Psoas muscle (tissue), 8 donors: Measurements from ENCODE around the gene PDGFD. TPM values are rescaled to one million over a fixed set of nuclear protein-coding genes. Genes with fewer than 3 reads are reported as not detected.
A peak's percentile ranks its signal among the peaks of the same experiment; 100 is the strongest.

ENCODE experiments used
- ATAC-seq, 4 donors: fragments of 200-7000 bp; cut with Tn5 transposase; one replicate each; pipeline ENCODE4 v1.9.1; 2020; ENCODE audit warnings: moderate library complexity in 3 of 4, mild to moderate bottlenecking in 2 of 4
- DNase-seq, 2 donors: peaks; one replicate each; pipeline ENCODE4 v3.0.0-alpha.2; 2020
- H3K27ac ChIP-seq: fragments of 200-600 bp; one replicate; pipeline ENCODE4 v1.8.0; 2022
- H3K27me3 ChIP-seq, 3 donors: fragments of 200-600 bp in 1 of 3; one replicate each; pipeline versions ENCODE4 v1.6.1 to v1.8.0; 2013 to 2022; ENCODE audit warnings: low read length in 2 of 3, mild to moderate bottlenecking in 2 of 3, moderate library complexity in 1 of 3; ENCODE audit not compliant: insufficient read depth in 3 of 3
- H3K36me3 ChIP-seq, 2 donors: fragments of 200-600 bp in 1 of 2; one replicate each; pipeline versions ENCODE4 v1.6.1 to v1.8.0; 2013 to 2022; ENCODE audit warnings: low read depth in 1 of 2, mild to moderate bottlenecking in 1 of 2, moderate library complexity in 1 of 2; ENCODE audit not compliant: insufficient read depth in 1 of 2
- H3K4me1 ChIP-seq: fragments of 200-600 bp; one replicate; pipeline ENCODE4 v1.8.0; 2022
- H3K4me3 ChIP-seq: fragments of 200-600 bp; one replicate; pipeline ENCODE4 v1.8.0; 2022; ENCODE audit warnings: mild to moderate bottlenecking
- H3K9me3 ChIP-seq: fragments of 200-600 bp; one replicate; pipeline ENCODE4 v1.8.0; 2022
- WGBS, 3 donors: extraction: QIAGEN DNeasy Blood & Tissue Kit; methylation state at CpG; one replicate each; pipeline versions ENCODE4 v1.1.6 to v1.1.7; 2013; 5-methylcytosine and 5-hydroxymethylcytosine counted together
- intact Hi-C, 2 donors: fragments of 100-400 bp; cut with DNase I; formaldehyde crosslinking; loops; one replicate each; pipeline versions ENCODE4 v1.11.0 to v1.14.2; 2022
- polyA plus RNA-seq, 3 donors: library from polyadenylated mRNA; stranded (reverse); fragments of 200-250 nt; gene quantifications; one replicate each; pipeline ENCODE4 v1.2.3, GENCODE V29; 2013
- total RNA-seq, 4 donors: library from RNA; stranded (reverse); fragmentation: NEBNext Ultra II Directional in 2 of 4; extraction: Animal tissue kit (Norgen Biotek cat#: 25700) in 2 of 4; gene quantifications; one replicate each; pipeline versions ENCODE4 v1.2.1 to v1.2.4, GENCODE V29; 2021 to 2023
- TF ChIP-seq, protein P1 (sequence below): fragments of 200-600 bp; IDR thresholded peaks from one replicate; pipeline ENCODE4 v1.8.0; 2022; ENCODE audit warnings: antibody characterized with exemption
- donor health status: healthy with polysubstance abuse.
- donor health status: DM: no; HTN: no; CAD: no; lungs with moderate emphysema.
- donor health status: Bipolar disorder and iron deficiency.
- donor health status: healthy.
- donor health status: DM: yes; HTN: yes; CAD: no.
- donor health status: DM: no; HTN: no; CAD: no.
- donor health status: DM: no; HTN: no; CAD: no.
- donor health status: DM: yes; HTN: yes; CAD: no.

PDGFD gene
- total and polyA plus RNA-seq, 7 donors: 0.53 to 5.6 (median 1.2) TPM

DNA sequence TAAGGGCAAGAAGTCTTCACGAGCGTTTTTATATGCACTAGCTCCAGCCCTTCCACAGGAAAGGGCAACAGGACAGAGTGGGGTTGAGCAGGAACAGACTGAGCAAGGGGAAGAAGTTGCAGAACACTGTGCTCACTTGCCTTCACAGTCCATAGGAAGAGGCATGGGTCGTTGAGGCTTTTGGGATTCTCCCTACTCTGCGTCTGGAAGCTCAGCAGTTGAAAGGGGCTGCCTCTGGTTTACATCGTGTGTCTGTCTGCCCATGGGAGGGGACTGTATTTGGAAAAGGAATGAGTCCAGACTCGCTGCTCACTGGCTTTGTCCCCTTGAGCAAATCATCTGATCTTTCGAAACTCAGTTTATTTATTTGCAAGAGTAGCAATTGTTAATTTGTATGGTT lies 1.1 kb upstream of the PDGFD start:
- Histone ChIP-seq H3K9me3 (no peaks in the 10 kb centered on the region), H3K27me3 (no peaks in the 10 kb centered on the region), H3K36me3 (no peaks in the 10 kb centered on the region), H3K4me3 (no peak overlapping the region), H3K4me1 (no peaks in the 10 kb centered on the region), H3K27ac (no peak overlapping the region)
- no peak for ATAC-seq
- TF ChIP-seq, protein P1, sequence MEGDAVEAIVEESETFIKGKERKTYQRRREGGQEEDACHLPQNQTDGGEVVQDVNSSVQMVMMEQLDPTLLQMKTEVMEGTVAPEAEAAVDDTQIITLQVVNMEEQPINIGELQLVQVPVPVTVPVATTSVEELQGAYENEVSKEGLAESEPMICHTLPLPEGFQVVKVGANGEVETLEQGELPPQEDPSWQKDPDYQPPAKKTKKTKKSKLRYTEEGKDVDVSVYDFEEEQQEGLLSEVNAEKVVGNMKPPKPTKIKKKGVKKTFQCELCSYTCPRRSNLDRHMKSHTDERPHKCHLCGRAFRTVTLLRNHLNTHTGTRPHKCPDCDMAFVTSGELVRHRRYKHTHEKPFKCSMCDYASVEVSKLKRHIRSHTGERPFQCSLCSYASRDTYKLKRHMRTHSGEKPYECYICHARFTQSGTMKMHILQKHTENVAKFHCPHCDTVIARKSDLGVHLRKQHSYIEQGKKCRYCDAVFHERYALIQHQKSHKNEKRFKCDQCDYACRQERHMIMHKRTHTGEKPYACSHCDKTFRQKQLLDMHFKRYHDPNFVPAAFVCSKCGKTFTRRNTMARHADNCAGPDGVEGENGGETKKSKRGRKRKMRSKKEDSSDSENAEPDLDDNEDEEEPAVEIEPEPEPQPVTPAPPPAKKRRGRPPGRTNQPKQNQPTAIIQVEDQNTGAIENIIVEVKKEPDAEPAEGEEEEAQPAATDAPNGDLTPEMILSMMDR: no peak
- no peak for DNase-seq
- intact Hi-C loops: no loop called here
- WGBS, 3 donors: 82 to 85% (median 85%) methylated on average over 7 of the region's 7 CpGs

DNA sequence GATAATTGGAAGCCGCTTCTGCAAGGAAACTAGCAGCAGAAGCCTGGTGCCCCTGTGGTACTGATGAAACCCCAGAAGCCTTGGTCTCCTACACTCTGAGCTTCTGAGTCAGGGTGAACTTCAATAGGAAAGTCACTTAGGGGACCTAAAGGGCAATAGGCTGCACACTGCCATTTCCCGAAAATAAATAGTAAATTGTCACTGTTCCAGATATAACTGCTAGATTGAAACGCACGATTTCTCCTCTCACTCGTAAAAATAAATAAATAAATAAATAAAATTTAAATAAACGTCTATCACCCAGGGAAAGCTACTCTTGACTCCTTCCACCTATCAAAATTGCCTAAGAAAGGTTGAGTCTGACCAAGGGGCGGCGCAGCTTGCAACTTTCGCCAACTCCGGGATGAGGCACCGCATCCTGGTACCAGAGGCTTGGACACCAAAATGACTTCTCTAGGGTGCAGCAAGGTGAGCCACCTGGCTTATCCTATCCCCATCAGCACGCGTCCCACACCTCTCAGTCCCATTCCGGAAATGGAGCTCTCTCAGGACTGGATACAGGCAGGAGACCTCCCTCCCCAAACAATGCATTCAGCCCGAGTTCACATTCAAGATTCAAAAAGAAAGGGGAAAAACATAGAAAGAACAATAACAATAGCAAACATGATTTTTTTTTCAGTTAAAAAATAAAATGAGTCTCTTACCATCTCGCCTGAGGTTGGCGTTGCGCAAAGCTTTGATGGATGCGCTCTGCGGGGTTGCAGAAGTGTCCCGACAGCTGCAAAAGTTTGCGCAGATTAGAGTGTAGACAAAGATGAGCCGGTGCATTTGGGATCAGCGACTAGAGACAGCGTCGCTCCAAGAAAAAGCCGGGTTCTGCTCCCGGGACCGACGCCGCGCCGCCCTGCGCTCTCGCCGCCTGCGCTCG lies 583 bp downstream of the PDGFD start:
- ATAC-seq (peak in 1 of 4 donors; percentile 19), DNase-seq (peak in 1 of 2 donors; percentile 23)
- TF ChIP-seq, protein P1: no peak
- Histone ChIP-seq H3K4me1 (no peaks in the 10 kb centered on the region), H3K36me3 (no peaks in the 10 kb centered on the region), H3K27ac (no peak overlapping the region), H3K27me3 (no peaks in the 10 kb centered on the region), H3K9me3 (no peaks in the 10 kb centered on the region), H3K4me3 (peak overlapping the region; percentile 67)
- WGBS, 3 donors: 7 to 10% (median 8%) methylated on average over 38 of the region's 38 CpGs
- intact Hi-C loops: no loop called here

DNA sequence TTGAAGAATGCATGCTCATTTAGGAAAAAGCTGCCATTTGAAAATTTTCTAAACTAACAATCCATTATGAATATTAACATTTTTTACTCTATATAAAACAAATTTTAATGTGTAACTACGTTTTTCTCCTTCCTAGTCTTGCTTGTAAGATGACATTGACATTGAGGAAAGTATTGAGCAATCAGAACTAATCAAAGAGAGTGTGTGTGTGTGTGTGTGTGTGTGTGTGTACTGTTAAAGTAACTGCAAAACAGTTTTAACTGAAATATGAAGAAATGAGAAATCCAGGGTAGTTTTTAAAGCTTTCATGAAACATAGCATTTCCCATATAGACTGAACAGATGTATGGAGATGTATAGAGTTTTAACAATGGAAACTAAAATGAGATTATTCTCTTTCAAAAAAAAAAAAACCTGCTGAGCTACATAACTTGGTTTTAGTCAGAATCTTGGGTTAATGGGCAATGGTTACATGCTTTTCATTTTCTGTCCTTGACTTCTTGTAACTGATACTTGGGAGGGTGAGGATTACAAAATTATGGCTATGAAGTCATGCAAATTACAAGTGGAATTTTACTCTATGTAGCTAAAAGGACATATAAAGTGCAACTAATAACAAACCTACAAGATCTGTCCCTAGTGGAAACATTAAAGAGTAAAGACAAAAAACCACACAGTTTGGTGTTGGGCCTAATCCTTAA lies 2.0 kb downstream of the PDGFD start:
- TF ChIP-seq, protein P1: no peak
- no peak for DNase-seq
- ATAC-seq: no peak
- no peaks in the 10 kb centered on the region for H3K36me3 ChIP-seq
- H3K27ac ChIP-seq: no peak overlapping the region
- H3K4me3 ChIP-seq: no peak overlapping the region
- 68 to 89% (median 85%) methylated on average over 1 of the region's 1 CpG for WGBS, 3 donors
- H3K4me1 ChIP-seq: no peaks in the 10 kb centered on the region
- no peaks in the 10 kb centered on the region for H3K9me3 ChIP-seq
- intact Hi-C loops: no loop called here
- no peaks in the 10 kb centered on the region for H3K27me3 ChIP-seq

DNA sequence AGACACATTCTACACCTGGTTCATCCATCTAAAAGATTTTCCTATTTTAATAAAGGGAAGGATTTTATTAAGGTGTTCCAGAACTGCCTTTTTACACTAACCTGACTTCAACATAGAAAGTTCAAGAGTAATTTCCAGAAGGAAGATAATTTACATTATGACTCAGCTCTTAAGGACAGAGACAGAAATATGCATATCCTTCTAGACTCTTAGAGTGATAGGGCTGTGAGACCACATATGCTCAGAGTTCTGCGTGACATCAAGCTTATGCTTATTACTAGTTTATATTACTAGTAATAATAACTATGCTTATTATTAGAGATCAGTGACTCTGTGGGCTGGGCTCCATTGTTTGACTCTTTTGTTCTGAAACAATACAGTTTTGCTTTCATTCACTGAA lies 4.6 kb downstream of the PDGFD start:
- no peak overlapping the region for H3K27ac ChIP-seq
- ATAC-seq: no peak
- WGBS, 3 donors: 93 to 96% (median 94%) methylated on average over 1 of the region's 1 CpG
- no peaks in the 10 kb centered on the region for H3K27me3 ChIP-seq
- no peak for DNase-seq
- no peaks in the 10 kb centered on the region for H3K9me3 ChIP-seq
- H3K4me1 ChIP-seq: no peaks in the 10 kb centered on the region
- intact Hi-C loops: no loop called here
- H3K36me3 ChIP-seq: no peaks in the 10 kb centered on the region
- TF ChIP-seq, protein P1: no peak
- no peak overlapping the region for H3K4me3 ChIP-seq
